Inflammatory macrophage treated with lipopolysaccharide for 4 hours (primary cell): ENCODE measurements around the gene KRTAP1-5.
"Not testable (repeated sequence)": the region's sequence is repeated elsewhere in the genome, so short reads cannot be mapped to it uniquely, and the experiment has no call there.

Experiments used
- DNase-seq: peaks from one replicate; pipeline ENCODE4 v3.0.0-alpha.2; 2020

KRTAP1-5 gene

DNA sequence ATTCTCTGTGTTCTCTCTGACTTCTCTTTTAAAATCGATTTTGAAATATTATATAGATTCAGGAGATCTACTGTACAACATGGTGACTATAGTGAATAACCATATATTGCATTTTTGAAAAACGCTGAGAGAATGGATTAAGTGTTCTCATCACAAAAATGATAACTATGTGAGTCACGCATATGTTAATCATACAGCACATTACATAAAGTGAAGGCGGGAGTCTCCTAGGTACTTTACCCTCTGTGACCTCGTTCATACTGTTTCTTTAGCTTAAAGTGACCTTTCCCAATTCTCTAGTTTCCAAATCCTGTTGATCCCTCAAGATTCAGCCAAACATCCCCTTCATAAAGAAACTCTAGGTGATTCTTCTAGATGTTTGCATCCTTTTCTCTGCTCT, 24.2 kb downstream of the KRTAP1-5 start:
- DNase-seq, result peak; percentile 49

DNA sequence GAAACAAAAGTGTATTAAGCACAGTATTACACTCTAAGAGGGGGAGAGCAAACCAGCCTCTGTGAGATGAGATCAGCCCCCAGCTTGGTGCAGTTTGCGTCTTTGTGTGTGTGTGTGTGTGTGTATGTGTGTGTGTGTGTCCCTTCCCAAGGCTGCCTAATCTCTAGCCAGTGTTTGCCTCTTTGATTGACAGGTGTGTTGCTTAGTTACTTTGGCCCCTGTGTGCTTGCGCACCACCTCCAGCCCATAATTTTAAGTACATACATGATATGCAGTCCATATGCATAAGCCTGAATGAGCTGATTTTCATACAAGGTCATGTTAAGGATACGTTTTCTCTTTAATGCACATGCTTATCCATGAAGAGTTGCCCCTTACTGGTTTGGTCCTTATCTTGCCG, 25.2 kb downstream of the KRTAP1-5 start:
- no peak for DNase-seq

GRCh38 chr17:40999563-40999962, 27.4 kb downstream of the KRTAP1-5 start, which contains the start of gene KRTAP3-2:
Gene KRTAP3-2 (minus strand): TSS chr17:40999906. CDS start chr17:40999853, 53 bp downstream.
- DNase-seq, result not testable (repeated sequence)

- no peak for DNase-seq
Observed at GRCh38 chr17:40997361-40997760, 29.6 kb downstream of the KRTAP1-5 start.

GRCh38 chr17:40996829-40997228, 30.2 kb downstream of the KRTAP1-5 start:
- no peak for DNase-seq

DNA sequence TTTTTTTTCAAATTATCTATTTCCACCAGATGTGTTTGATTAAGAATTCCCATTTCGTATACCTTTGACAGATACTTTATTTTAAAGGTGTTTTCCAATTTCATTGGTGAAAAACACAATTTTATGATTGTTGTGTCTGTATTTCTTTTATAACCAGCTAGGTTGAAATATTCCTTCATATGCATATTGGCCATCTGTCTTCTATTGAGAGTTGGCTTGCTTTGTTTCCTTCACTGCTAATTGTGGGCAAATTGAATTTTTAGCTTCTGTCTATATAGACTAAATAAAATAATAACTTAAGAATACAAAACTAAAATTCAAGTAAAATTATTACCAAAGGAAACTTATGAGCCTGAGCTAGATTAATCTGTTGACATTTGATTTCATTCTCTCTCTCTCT, 31.9 kb downstream of the KRTAP1-5 start:
- DNase-seq, result no peak

- DNase-seq, result no peak
Observed at GRCh38 chr17:40993839-40994238, 33.2 kb downstream of the KRTAP1-5 start, which contains the start of gene KRTAP3-3. Gene KRTAP3-3 (minus strand): TSS chr17:40994164. CDS start chr17:40994097, 67 bp downstream.

GRCh38 chr17:40993084-40993483, 33.9 kb downstream of the KRTAP1-5 start:
- DNase-seq, result no peak

GRCh38 chr17:40992666-40993065, 34.3 kb downstream of the KRTAP1-5 start:
- no peak for DNase-seq

GRCh38 chr17:40986920-40987319, 40.1 kb downstream of the KRTAP1-5 start:
- DNase-seq, result no peak

DNA sequence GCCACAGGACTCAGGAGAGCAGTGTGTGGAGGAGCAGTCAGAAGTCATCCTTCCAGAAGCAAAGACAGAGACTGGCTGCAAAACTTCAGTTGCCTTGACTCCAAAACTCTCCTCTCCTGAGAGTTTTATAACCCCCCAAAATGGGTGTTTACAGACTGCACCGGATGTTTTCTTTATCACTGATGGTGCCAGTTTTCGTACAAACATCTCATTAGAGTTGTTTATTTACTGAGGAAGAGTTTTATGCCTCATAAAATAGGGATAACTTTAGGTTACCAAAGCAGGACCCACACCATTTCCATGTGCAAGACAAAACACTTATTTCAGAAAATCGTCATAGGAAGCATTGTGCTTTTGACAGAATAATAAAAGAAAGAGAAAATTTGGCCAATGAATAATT, 42.8 kb downstream of the KRTAP1-5 start, which contains the start of gene KRT40:
TSS of gene KRT40 (minus strand) at position 101 of the 400 bp plus-strand sequence. CDS start at position 48, 53 bp downstream.
- DNase-seq, result no peak

DNA sequence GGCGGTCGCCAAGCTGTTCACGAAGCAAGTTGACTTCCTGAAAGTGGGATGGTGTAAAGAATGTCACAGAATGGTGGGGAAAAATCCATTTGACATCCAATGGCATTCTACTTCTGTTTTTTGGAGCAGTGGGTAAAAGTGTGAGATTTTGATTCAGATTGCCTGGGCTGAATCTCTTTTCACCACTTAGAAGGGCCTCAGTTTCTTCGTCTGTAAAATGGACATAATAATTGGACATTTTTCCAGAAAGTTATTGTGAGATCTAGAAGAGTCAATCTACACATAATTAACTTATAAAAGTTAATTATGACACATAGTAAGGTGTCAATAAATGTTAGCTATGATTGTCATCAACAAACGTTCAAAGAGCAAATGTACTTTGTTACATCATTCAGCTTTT, 45.9 kb downstream of the KRTAP1-5 start:
- no peak for DNase-seq

DNA sequence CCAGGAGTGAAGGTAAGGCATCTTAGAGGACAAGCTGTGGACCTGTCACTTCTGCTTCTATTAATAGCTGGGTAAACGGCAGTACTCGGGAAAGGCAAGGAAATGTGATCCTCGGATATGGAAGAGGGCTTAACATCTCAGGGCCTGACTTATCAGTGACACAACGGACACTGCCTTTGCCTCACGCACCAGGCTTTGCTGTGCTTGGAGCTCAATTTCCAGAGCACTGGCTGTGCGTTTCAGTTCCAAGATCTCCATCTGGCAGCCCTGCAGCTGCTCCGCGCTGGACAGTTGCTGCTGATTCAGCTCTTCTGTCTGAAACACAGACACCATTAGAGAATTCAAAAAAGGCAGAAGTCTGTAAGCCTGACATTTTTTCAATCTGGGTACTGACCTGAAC, 46.4 kb downstream of the KRTAP1-5 start:
- no peak for DNase-seq

DNA sequence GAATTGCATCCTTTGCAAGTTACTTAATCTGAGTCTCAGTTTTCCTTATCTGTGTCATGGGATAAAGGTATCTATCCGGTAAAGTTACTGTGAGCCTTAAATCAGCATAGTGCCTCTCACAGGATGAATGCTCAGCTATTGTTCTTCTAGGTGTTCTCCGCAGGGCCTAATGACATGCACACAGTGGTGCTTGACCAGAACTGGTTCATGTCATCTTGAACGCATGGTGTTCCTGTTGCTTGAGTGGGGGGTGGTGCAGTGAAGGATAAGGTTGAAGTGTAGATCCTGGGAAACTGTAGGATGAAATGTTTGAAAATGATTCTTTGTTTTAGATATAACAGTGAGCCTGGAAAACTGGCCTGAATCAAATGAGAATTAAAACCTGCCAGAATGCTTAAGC, 46.9 kb downstream of the KRTAP1-5 start:
- DNase-seq, result no peak

DNA sequence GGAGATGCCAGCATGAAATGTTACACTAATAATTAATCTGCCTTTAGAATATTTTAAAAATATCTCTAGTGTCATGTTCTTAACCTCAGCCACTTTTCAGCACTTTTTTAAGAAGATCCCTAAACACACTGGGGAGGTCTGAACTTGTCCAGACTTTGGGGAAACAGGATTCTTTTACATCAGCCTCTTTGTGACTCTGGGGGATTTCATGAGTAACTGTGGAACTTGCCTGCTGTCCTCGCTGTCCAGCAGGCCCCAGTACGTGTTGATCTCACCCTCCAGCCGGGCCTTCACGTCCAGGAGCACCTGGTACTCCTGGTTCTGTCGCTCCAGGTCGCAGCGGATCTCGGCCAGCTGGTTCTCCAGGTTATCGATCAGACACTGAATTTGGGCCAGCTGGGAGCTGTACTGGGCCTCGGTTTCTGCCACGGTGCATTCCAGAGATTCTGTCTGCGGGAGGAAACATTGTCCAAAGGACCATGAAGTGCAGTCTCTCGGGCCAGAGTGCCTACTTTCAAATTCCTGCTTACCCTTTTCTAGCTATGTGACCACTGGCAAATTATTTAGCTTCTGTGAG, 48.3 kb downstream of the KRTAP1-5 start:
- DNase-seq, result no peak
